HG02981 (cell line): ENCODE data around the gene NKD1.
"Not testable (repeated sequence)": the region's sequence is repeated elsewhere in the genome, so short reads cannot be mapped to it uniquely, and the experiment has no call there.

Experiments used
- ATAC-seq: cut with Tn5 transposase; IDR thresholded peaks from one replicate; pipeline ENCODE4 v1.9.1; 2021; ENCODE audit warnings: mild to moderate bottlenecking, moderate library complexity; ENCODE audit not compliant: unreplicated experiment

Gene NKD1

GRCh38 chr16:50536258-50536645 is 11.9 kb upstream of the NKD1 start:
- not testable (repeated sequence) for ATAC-seq

GRCh38 chr16:50537533-50538290 is 10.5 kb upstream of the NKD1 start:
- no peak for ATAC-seq

GRCh38 chr16:50538411-50539052 is 9.7 kb upstream of the NKD1 start:
- ATAC-seq: no peak

DNA sequence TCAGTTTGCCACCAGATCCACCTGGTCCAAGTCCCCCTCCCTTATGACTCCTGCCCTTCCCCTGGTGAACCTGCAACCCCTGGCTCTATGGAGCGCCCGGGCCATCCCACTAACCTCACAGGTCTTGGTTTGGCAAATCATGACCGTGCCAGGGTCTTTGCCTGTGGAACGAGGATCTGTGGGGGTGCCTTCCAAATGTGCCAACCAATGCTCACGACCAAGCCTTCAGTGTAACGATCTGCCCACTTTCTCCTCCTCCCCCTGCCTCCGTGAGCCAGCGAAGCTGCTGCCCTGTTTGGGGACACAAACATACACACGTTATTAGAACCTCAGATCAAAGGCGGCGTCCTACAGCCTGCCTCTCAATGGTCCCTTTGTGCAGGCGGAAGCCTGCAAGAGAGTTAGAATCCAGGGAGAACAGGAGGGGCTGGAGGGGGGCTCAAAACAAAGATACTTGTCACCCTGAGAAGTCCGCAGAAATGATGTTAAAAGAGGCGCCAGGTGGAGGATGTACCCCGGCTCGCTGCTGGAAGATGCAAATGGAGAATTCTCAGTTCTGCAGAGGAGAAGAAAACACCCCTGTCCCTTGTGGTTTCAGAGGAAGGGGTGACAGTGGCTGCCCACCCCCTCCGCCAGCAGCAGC is 9.0 kb upstream of the NKD1 start:
- no peak for ATAC-seq

- ATAC-seq: no peak
These were observed 8.1 kb upstream of the NKD1 start for GRCh38 chr16:50539822-50540710.

DNA sequence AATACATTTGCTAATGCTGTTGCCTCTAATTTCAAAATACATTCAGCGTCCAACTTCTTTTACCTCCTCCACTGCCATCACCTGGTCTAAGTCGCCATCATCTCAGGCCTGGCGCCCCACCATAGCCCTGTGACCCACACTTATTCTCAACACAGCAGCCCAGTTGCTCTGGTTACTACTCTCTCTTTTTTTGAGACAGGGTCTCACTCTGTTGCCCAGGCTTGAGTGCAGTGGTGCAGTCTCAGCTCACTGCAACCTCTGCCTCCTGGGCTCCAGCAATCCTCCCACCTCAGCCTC is 7.5 kb upstream of the NKD1 start:
- ATAC-seq: no peak

- ATAC-seq: no peak
These were observed 5.5 kb upstream of the NKD1 start for GRCh38 chr16:50542703-50543102.

- no peak for ATAC-seq
These were observed 2.1 kb upstream of the NKD1 start for GRCh38 chr16:50546125-50546524.

DNA sequence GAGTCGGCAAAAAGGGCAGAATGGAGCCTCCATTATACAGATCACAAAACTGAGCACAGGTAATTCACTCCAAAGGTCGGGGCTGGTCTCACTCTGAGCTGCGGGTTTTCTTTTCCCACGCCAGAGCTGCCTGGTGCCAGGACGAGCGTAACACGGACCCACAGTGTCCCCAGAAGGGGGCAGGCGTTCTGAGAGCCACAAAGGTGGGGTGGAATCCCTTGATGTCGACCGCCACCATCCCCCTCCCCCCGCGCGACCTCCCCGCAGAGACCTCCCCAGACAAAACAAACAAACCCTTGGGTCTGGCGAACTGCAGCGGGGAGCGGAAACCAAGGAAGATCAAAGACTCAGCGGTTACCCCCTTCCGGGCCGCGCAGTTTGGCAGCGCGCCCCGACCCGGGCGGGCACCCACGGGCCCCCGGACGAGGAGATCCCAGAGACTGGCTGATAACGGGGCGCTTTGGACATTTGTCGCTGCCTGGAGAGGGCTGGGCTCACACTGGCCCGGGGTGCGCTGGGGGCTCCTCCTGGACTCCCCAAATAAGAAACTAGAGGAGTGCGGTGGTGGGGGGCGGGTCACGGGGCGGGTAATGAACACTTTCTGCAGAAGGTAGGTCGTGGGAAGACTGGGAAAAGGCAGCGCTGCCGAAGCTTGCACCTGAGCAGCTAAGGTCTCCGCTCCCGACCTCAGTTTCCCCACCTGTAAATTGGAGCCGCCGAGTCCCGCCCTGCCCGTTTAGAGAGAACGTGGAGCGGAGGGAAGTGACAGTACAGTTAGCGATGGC is 664 bp upstream of the NKD1 start:
- peak; percentile 34 for ATAC-seq

DNA sequence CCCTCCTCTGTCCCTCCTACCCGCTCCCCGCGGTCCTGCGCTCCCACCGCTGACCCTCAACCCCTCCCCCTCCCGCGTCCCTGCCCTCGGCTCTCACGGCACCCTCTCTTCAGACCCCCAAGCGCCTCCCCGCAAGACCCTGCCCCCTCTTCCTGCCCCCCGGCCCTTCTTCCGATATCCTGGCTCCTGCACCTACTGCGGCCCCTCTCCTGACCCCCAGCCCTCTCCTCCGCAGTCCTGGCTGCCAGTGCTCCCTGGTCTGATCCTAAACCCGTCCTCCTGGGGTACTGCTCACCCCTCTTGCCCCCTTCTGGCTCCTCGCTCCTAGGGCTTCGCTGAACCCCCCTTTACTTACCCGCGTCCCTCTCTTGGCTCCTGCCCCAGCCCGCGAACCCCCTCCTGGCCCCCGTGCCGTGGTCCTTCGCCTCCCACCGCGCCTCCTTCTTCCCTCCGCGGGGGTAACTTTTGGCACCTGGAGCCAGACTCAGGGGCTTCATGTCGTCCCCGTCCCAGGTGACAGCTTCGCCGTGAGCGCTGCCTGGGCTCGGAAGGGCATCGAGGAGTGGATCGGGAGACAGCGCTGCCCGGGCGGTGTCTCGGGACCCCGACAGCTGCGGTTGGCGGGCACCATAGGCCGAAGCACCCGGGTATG is 839 bp downstream of the NKD1 start:
- no peak for ATAC-seq

- no peak for ATAC-seq
These were observed 1.3 kb downstream of the NKD1 start for GRCh38 chr16:50549561-50549915.

DNA sequence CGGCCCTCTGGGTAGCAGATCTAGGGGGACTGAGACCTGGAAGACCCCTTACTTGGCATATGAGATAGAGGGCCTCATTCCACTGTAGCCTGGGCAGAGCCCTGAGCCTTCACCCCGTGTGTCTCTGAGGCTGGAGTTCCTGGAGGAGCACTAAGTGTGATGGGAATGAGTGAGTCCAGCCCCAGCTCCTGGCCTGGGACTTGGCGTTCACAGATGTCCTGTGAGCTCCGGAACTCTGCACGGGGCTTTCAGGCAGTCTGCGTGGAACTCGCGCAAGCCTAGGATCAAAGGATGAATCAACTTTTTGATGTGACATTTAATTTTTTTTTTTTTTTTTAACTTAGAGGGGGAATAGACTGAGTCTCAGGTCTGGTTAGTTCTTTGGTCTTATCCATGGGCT is 1.8 kb downstream of the NKD1 start:
- no peak for ATAC-seq

GRCh38 chr16:50550866-50551641 is 2.9 kb downstream of the NKD1 start:
- no peak for ATAC-seq

- ATAC-seq: no peak
These were observed 4.4 kb downstream of the NKD1 start for GRCh38 chr16:50552476-50553101.

DNA sequence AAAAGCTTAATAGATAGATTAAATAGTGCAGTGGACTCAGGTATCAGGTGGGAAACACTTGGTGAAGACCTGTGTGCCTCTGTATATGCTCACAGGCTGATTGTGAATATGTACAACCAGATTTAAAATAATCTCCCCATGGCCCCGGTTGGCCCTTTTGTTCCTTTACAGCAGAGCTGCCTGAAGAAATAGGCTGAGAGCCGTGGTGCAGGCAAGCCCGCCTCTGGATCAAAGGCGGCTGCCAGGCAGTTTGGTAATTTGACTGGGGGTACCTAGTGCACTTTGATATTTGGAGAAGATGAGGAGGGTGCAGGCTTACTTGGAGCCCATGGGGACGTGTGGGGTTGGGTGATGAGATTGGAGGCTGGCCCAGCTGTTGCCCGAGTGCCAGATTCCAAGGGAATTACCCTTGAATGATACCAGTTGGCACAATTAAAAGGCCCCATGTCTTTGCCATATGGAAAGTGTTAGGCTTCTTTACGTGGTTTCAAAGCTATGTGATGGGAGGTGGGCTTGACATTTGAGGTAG is 5.0 kb downstream of the NKD1 start:
- ATAC-seq: no peak

GRCh38 chr16:50553731-50554360 is 5.7 kb downstream of the NKD1 start:
- no peak for ATAC-seq

DNA sequence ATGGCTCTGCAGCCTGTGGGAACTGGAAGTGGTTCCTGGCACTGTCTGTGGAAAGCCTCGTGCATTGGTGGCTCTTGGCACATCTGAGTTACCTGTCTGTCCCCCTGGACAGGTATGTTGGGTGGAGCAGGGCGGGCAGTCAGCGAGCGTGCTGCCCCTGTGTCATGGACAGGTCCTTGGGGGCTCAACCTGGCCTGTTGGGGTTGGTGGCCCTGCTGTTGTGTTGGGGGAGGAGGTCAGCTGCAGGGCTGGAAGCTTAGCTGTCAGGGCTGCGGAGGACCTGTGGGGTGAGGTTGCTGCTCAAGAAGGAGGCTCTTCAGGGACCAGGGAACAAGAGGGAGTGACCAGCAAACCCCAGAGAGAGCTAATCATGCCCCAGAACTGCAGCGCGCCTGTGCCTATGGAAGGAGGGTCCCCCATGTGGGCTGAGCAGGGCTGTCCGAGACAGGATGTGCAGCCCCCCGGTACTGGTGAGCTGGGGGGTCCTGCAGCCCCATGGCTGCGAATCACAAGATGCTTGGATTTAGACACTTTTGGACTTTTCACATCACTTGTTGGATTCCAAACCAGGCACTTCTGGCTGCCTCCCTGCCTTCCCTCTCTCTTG is 7.2 kb downstream of the NKD1 start:
- no peak for ATAC-seq
